ENCODE measurements around the gene ZNF343. TPM values are rescaled to one million over a fixed set of nuclear protein-coding genes. Genes with fewer than 3 reads are reported as not detected.
A peak's percentile ranks its signal among the peaks of the same experiment; 100 is the strongest.

The ZNF343 gene
- total and polyA plus RNA-seq, 2 of the 8 experiments (the other 6 are each of a cell fraction or from before 2014, with no cell fraction given), result 1.8 to 5.0 TPM

DNA sequence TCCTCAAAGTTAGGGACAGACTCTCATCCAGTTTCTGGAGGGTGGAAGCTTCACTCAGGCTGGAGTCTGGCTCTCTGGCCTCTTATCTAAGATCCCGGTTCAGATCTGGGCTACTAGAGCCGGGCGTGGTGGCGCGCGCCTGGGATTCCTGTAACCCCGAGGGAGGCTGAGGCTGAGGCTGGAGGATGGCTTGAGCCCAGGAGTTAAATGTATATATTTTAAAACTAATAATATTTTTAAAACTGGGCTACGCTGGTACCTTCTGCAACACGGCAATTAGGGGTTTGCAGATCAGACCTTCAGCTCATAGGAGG is 710 bp upstream of the ZNF343 start:
- H2AFZ ChIP-seq (ENCODE audit: low read length), result peak overlapping the region; percentile 100
- no peak for TF ChIP-seq YY1 (IDR thresholded peaks at IDR 0.05; ENCODE audit: low read depth, low read length)
- peak in 1 of 2 experiments; percentile 29; a peak in 1 of 4 replicates for TF ChIP-seq SIN3A (conservative IDR thresholded peaks at IDR 0.05 in 1 of 2, IDR thresholded peaks at IDR 0.05 in 1 of 2; ENCODE audit: low read depth in 1 of 2, low read length in 2 of 2)
- TF ChIP-seq, protein P1, sequence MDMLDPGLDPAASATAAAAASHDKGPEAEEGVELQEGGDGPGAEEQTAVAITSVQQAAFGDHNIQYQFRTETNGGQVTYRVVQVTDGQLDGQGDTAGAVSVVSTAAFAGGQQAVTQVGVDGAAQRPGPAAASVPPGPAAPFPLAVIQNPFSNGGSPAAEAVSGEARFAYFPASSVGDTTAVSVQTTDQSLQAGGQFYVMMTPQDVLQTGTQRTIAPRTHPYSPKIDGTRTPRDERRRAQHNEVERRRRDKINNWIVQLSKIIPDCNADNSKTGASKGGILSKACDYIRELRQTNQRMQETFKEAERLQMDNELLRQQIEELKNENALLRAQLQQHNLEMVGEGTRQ (IDR thresholded peaks at IDR 0.05; ENCODE audit: low read length), result no peak
- no peak for TF ChIP-seq FOSL1 (IDR thresholded peaks at IDR 0.05; ENCODE audit: insufficient read depth, low read depth, low read length)
- TF ChIP-seq, protein P2, sequence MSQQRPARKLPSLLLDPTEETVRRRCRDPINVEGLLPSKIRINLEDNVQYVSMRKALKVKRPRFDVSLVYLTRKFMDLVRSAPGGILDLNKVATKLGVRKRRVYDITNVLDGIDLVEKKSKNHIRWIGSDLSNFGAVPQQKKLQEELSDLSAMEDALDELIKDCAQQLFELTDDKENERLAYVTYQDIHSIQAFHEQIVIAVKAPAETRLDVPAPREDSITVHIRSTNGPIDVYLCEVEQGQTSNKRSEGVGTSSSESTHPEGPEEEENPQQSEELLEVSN (IDR thresholded peaks at IDR 0.05), result peak; percentile 54; the same call in 1 of the 2 replicates
- no peak for TF ChIP-seq EP300 (IDR thresholded peaks at IDR 0.05; ENCODE audit: borderline replicate concordance in 1 of 2, low read depth in 2 of 2, low read length in 2 of 2)
- no peak for TF ChIP-seq TCF12 (IDR thresholded peaks at IDR 0.05; ENCODE audit: low read depth, low read length)
- no peak for TF ChIP-seq BACH1 (IDR thresholded peaks at IDR 0.05; ENCODE audit: low read length)
- H3K79me2 ChIP-seq (ENCODE audit: control insufficient read depth in 1 of 2, insufficient read depth in 2 of 2, low read length in 2 of 2), result no peaks in the 10 kb centered on the region
- H3K4me1 ChIP-seq (replicated peaks in 1 of 4; ENCODE audit: control insufficient read depth in 3 of 4, insufficient read depth in 4 of 4, low read length in 3 of 4), result peaks cover 0 to 5% (median 2%) of the 10 kb centered on the region in 4 experiments; a peak in 3 of 7 replicates
- H3K27me3 ChIP-seq (replicated peaks in 1 of 4; ENCODE audit: control insufficient read depth in 3 of 4, extremely low read depth in 1 of 4, insufficient read depth in 3 of 4, low read length in 3 of 4), result peaks cover 28 to 64% (median 52%) of the 10 kb centered on the region in 4 experiments
- H3K4ac ChIP-seq (replicated peaks; ENCODE audit: insufficient read length, low read depth, low read length), result no peak overlapping the region
- no peak overlapping the region for H4K91ac ChIP-seq (replicated peaks; ENCODE audit: insufficient read length, low read length)
- 21% methylated on average over 9 of the region's 9 CpGs; no CpG with 5 or more reads in 1 of the 2 experiments for WGBS, 2 experiments (ENCODE audit: extremely low coverage in 1 of 2, insufficient coverage in 1 of 2, insufficient read length in 1 of 2, insufficient replicate concordance in 2 of 2, low coverage in 1 of 2, low lambda C conversion rate in 2 of 2, missing lambda C conversion rate in 1 of 2)
- CTCF ChIA-PET (ENCODE audit: partially characterized antibody), result interaction anchor here (0.6 to 3.9 kb wide), 5 partner anchors 9 to 122 kb away, joined by 3 to 22 read pairs (median 3); no protein-coding TSS in a partner anchor
- no peak overlapping the region for H2BK12ac ChIP-seq (ENCODE audit: low read depth, low read length)
- H3K14ac ChIP-seq (ENCODE audit: insufficient read length), result no peak overlapping the region
- H2BK5ac ChIP-seq (ENCODE audit: low read depth, low read length), result no peak overlapping the region
- no peak overlapping the region for H2BK20ac ChIP-seq (ENCODE audit: low read length)
- H3K9ac ChIP-seq (replicated peaks in 1 of 4; ENCODE audit: extremely low read depth in 1 of 4, low read depth in 3 of 4, low read length in 3 of 4), result 0 out of 7 replicates have a peak overlapping the region, but pooled peaks of 1 of the 4 experiments have one; percentile 0
- H4K20me1 ChIP-seq (replicated peaks in 1 of 2; ENCODE audit: control insufficient read depth in 1 of 2, insufficient read depth in 2 of 2, low read length in 2 of 2), result peaks cover 0 to 4% of the 10 kb centered on the region in 2 experiments
- no peak for FAIRE-seq
- 0 out of 8 replicates have a peak, but pooled peaks cover 0 to 2% (median 0%) of the 10 kb centered on the region in 4 experiments for H3K36me3 ChIP-seq (ENCODE audit: control insufficient read depth in 2 of 4, insufficient read depth in 4 of 4, low read length in 3 of 4)
- POLR2A ChIA-PET (ENCODE audit: partially characterized antibody), result interaction anchor here (1.0 to 2.9 kb wide), 4 partner anchors 14 to 142 kb away, joined by 3 to 19 read pairs (median 6); partner anchors contain the start of genes NOP56 and SNRPB
- H3K9me3 ChIP-seq (ENCODE audit: insufficient read depth in 2 of 2, low read depth in 1 of 2, low read length in 1 of 2), result no peaks in the 10 kb centered on the region
- H2BK120ac ChIP-seq (replicated peaks; ENCODE audit: low read depth, low read length), result no peak overlapping the region
- H3K4me2 ChIP-seq (ENCODE audit: insufficient read depth in 1 of 2, low read depth in 2 of 2, low read length in 2 of 2), result peak overlapping the region; percentile 87 to 95
- H2AK5ac ChIP-seq (ENCODE audit: low read depth, low read length), result no peak overlapping the region
- no peak for DNase-seq (ENCODE audit: low read depth in 1 of 2, low spot score in 2 of 2)
- H3K23ac ChIP-seq (ENCODE audit: insufficient read length), result no peak overlapping the region
- H3K18ac ChIP-seq (ENCODE audit: extremely low read depth, low read length), result no peak overlapping the region
- no peak overlapping the region for H4K8ac ChIP-seq (ENCODE audit: extremely low read depth, insufficient read depth, low read length)
- no peak overlapping the region for H4K5ac ChIP-seq (ENCODE audit: insufficient read length, low read depth, low read length)
- no peak overlapping the region for H2BK15ac ChIP-seq (ENCODE audit: low read length)
- H3K4me3 ChIP-seq (ENCODE audit: extremely low read depth in 1 of 4, insufficient read depth in 2 of 4, low read depth in 3 of 4, low read length in 4 of 4), result peak overlapping the region; percentile 66 to 83 (median 80)
- no peaks in the 10 kb centered on the region for H3K79me1 ChIP-seq (ENCODE audit: low read depth, low read length)
- H3K56ac ChIP-seq (replicated peaks; ENCODE audit: insufficient read length, low read depth, low read length), result no peak overlapping the region
- no peak overlapping the region for H3K27ac ChIP-seq (ENCODE audit: low read depth, low read length)
- H3K23me2 ChIP-seq (ENCODE audit: low read depth, low read length), result peaks cover 8% of the 10 kb centered on the region; the same call in 1 of the 2 replicates

Measured in H1 (cell line).